ENCODE results near the gene C21orf58. TPM values are rescaled to one million over a fixed set of nuclear protein-coding genes. Genes with fewer than 3 reads are reported as not detected.
"Not testable (repeated sequence)": the region's sequence is repeated elsewhere in the genome, so short reads cannot be mapped to it uniquely, and the experiment has no call there.

C21orf58 gene
- total and polyA plus RNA-seq, 2 experiments from 2014 or later: 3.7 to 4.2 TPM

- Histone ChIP-seq H3K27me3 (replicated peaks; ENCODE audit: insufficient read depth) (no peaks in the 10 kb centered on the region), H3K4me2 (ENCODE audit: unreplicated experiment) (no peak overlapping the region), H3K9me2 (ENCODE audit: insufficient read depth) (no peaks in the 10 kb centered on the region), H3K4me3 (no peak overlapping the region), H3K27ac (no peak overlapping the region), H4K20me1 (ENCODE audit: insufficient read depth) (no peaks in the 10 kb centered on the region), H3K4me1 (ENCODE audit: insufficient read depth) (0 out of 2 replicates have a peak, but pooled peaks cover under 1% of the 10 kb centered on the region), H3F3A (ENCODE audit: insufficient read depth) (peaks cover 6% of the 10 kb centered on the region), H2AFZ (no peak overlapping the region), H3K9me3 (ENCODE audit: low read depth) (no peaks in the 10 kb centered on the region), H3K79me2 (ENCODE audit: insufficient read depth) (no peaks in the 10 kb centered on the region), H3K9ac (no peak overlapping the region), H3K36me3 (ENCODE audit: low read depth) (no peaks in the 10 kb centered on the region)
- TF ChIP-seq EZH2 (IDR thresholded peaks at IDR 0.05; ENCODE audit: insufficient read depth, poor library complexity, severe bottlenecking): no peak
- TF ChIP-seq EZH2phosphoT487 (IDR thresholded peaks at IDR 0.05; ENCODE audit: insufficient read depth, low read depth): no peak
- in situ Hi-C loops (cut with MboI): no loop called here
- no peak for DNase-seq
- WGBS, 2 experiments (ENCODE audit: low coverage in 1 of 2, low lambda C conversion rate in 2 of 2, missing lambda C conversion rate in 2 of 2): 78 to 85% methylated on average over 5 of the region's 5 CpGs
Observed at GRCh38 chr21:46312949-46313348, 10.7 kb downstream of the C21orf58 start.

- TF ChIP-seq EZH2phosphoT487 (IDR thresholded peaks at IDR 0.05; ENCODE audit: insufficient read depth, low read depth) (no peak), EZH2 (IDR thresholded peaks at IDR 0.05; ENCODE audit: insufficient read depth, poor library complexity, severe bottlenecking) (no peak)
- Histone ChIP-seq H4K20me1 (ENCODE audit: insufficient read depth) (no peaks in the 10 kb centered on the region), H3K36me3 (ENCODE audit: low read depth) (no peaks in the 10 kb centered on the region), H3K27ac (no peak overlapping the region), H3K79me2 (ENCODE audit: insufficient read depth) (no peaks in the 10 kb centered on the region), H3K4me3 (no peak overlapping the region), H3F3A (ENCODE audit: insufficient read depth) (peaks cover 8% of the 10 kb centered on the region), H3K4me1 (ENCODE audit: insufficient read depth) (0 out of 2 replicates have a peak, but pooled peaks cover 3% of the 10 kb centered on the region), H3K27me3 (replicated peaks; ENCODE audit: insufficient read depth) (no peaks in the 10 kb centered on the region), H3K4me2 (ENCODE audit: unreplicated experiment) (no peak overlapping the region), H3K9me3 (ENCODE audit: low read depth) (no peaks in the 10 kb centered on the region), H2AFZ (no peak overlapping the region), H3K9ac (no peak overlapping the region), H3K9me2 (ENCODE audit: insufficient read depth) (no peaks in the 10 kb centered on the region)
- DNase-seq: no peak
- in situ Hi-C loops (cut with MboI): no loop called here
Observed at GRCh38 chr21:46311568-46311967, 12.1 kb downstream of the C21orf58 start.

- H2AFZ ChIP-seq; H3K9me3 ChIP-seq (ENCODE audit: low read depth); H3K27ac ChIP-seq; H3K9ac ChIP-seq; H3K27me3 ChIP-seq (replicated peaks; ENCODE audit: insufficient read depth); H3K9me2 ChIP-seq (ENCODE audit: insufficient read depth); H3K4me3 ChIP-seq; H3K4me2 ChIP-seq (ENCODE audit: unreplicated experiment); H3K79me2 ChIP-seq (ENCODE audit: insufficient read depth); H3K36me3 ChIP-seq (ENCODE audit: low read depth); H3K4me1 ChIP-seq (ENCODE audit: insufficient read depth); H4K20me1 ChIP-seq (ENCODE audit: insufficient read depth); in situ Hi-C loops (cut with MboI); H3F3A ChIP-seq (ENCODE audit: insufficient read depth); DNase-seq: not testable (repeated sequence)
- WGBS, 2 experiments (ENCODE audit: low coverage in 1 of 2, low lambda C conversion rate in 2 of 2, missing lambda C conversion rate in 2 of 2): 97 to 98% methylated on average over 8 of the region's 8 CpGs
Observed at GRCh38 chr21:46310260-46310659, 13.4 kb downstream of the C21orf58 start.

GRCh38 chr21:46308431-46308830 lies 15.2 kb downstream of the C21orf58 start:
- Histone ChIP-seq H3K9ac (no peak overlapping the region), H3K36me3 (ENCODE audit: low read depth) (no peaks in the 10 kb centered on the region), H4K20me1 (ENCODE audit: insufficient read depth) (no peaks in the 10 kb centered on the region), H3K9me2 (ENCODE audit: insufficient read depth) (no peaks in the 10 kb centered on the region), H3K9me3 (ENCODE audit: low read depth) (no peaks in the 10 kb centered on the region), H3K79me2 (ENCODE audit: insufficient read depth) (no peaks in the 10 kb centered on the region), H3K4me3 (no peak overlapping the region), H3K4me2 (ENCODE audit: unreplicated experiment) (no peak overlapping the region), H3K4me1 (ENCODE audit: insufficient read depth) (0 out of 2 replicates have a peak, but pooled peaks cover 3% of the 10 kb centered on the region), H3K27ac (no peak overlapping the region), H2AFZ (no peak overlapping the region), H3F3A (ENCODE audit: insufficient read depth) (peaks cover 8% of the 10 kb centered on the region), H3K27me3 (replicated peaks; ENCODE audit: insufficient read depth) (no peaks in the 10 kb centered on the region)
- TF ChIP-seq EZH2 (IDR thresholded peaks at IDR 0.05; ENCODE audit: insufficient read depth, poor library complexity, severe bottlenecking): no peak
- TF ChIP-seq EZH2phosphoT487 (IDR thresholded peaks at IDR 0.05; ENCODE audit: insufficient read depth, low read depth): no peak
- DNase-seq: no peak
- 97 to 100% methylated on average over 2 of the region's 2 CpGs for WGBS, 2 experiments (ENCODE audit: low coverage in 1 of 2, low lambda C conversion rate in 2 of 2, missing lambda C conversion rate in 2 of 2)
- in situ Hi-C loops (cut with MboI): no loop called here

- no peak for TF ChIP-seq EZH2 (IDR thresholded peaks at IDR 0.05; ENCODE audit: insufficient read depth, poor library complexity, severe bottlenecking)
- no peak for TF ChIP-seq EZH2phosphoT487 (IDR thresholded peaks at IDR 0.05; ENCODE audit: insufficient read depth, low read depth)
Observed at GRCh38 chr21:46307625-46308024, 16.0 kb downstream of the C21orf58 start.

More at GRCh38 chr21:46307625-46308024, 16.0 kb downstream of the C21orf58 start:
- no peaks in the 10 kb centered on the region for H3K36me3 ChIP-seq (ENCODE audit: low read depth)
- no peaks in the 10 kb centered on the region for H3K79me2 ChIP-seq (ENCODE audit: insufficient read depth)
- no peak overlapping the region for H3K27ac ChIP-seq
- H2AFZ ChIP-seq: no peak overlapping the region
- H3K9me3 ChIP-seq (ENCODE audit: low read depth): no peaks in the 10 kb centered on the region
- H3K9ac ChIP-seq: no peak overlapping the region
- no peak overlapping the region for H3K4me3 ChIP-seq
- no peaks in the 10 kb centered on the region for H3K27me3 ChIP-seq (replicated peaks; ENCODE audit: insufficient read depth)
- peaks cover 8% of the 10 kb centered on the region for H3F3A ChIP-seq (ENCODE audit: insufficient read depth)
- peak; percentile 62 for DNase-seq
- H3K4me1 ChIP-seq (ENCODE audit: insufficient read depth): 0 out of 2 replicates have a peak, but pooled peaks cover 3% of the 10 kb centered on the region
- WGBS, 2 experiments (ENCODE audit: low coverage in 1 of 2, low lambda C conversion rate in 2 of 2, missing lambda C conversion rate in 2 of 2): 26 to 39% methylated on average over 2 of the region's 2 CpGs
- in situ Hi-C loops (cut with MboI): no loop called here
- no peak overlapping the region for H3K4me2 ChIP-seq (ENCODE audit: unreplicated experiment)
- H3K9me2 ChIP-seq (ENCODE audit: insufficient read depth): no peaks in the 10 kb centered on the region
- H4K20me1 ChIP-seq (ENCODE audit: insufficient read depth): no peaks in the 10 kb centered on the region

Data from GM23248 (cell line).